WTC11 (cell line): Measurements from ENCODE around the gene KLF1. TPM values are rescaled to one million over a fixed set of nuclear protein-coding genes. Genes with fewer than 3 reads are reported as not detected.

Experiments
- ATAC-seq: fragments of 200-7000 bp; cut with Tn5 transposase; 2 replicates; pipeline ENCODE4 v1.10.0; 2021; ENCODE audit warnings: mild to moderate bottlenecking, moderate library complexity
- CTCF ChIA-PET: fragments of 300-600 bp; sonication (Branson Sonifier 250); formaldehyde crosslinking; loops from one replicate; lab custom pipeline; 2021; ENCODE audit warnings: antibody characterized with exemption; lab: Charles Lee
- POLR2A ChIA-PET: fragments of 350-600 bp; sonication (Branson Sonifier 250); formaldehyde crosslinking; loops from one replicate; lab custom pipeline; 2021; ENCODE audit warnings: antibody characterized with exemption; lab: Charles Lee
- DNase-seq: peaks from one replicate; pipeline ENCODE4 v3.0.0; 2021; ENCODE audit warnings: low spot score
- H3K27ac Mint-ChIP-seq: 2 replicates; pipeline ENCODE4 v1.8.0; 2021; ENCODE audit warnings: mixed read lengths
- H3K27me3 Mint-ChIP-seq: 2 replicates; pipeline ENCODE4 v1.8.0; 2021; ENCODE audit warnings: low read depth, mild to moderate bottlenecking, moderate library complexity, mixed read lengths
- H3K36me3 Mint-ChIP-seq: 2 replicates; pipeline ENCODE4 v1.8.0; 2021; ENCODE audit warnings: mixed read lengths
- H3K4me1 Mint-ChIP-seq: 2 replicates; pipeline ENCODE4 v1.8.0; 2022; ENCODE audit warnings: mixed read lengths
- H3K4me3 Mint-ChIP-seq: 2 replicates; pipeline ENCODE4 v1.8.0; 2021; ENCODE audit warnings: mild to moderate bottlenecking, moderate library complexity, mixed read lengths
- H3K9me3 Mint-ChIP-seq: 2 replicates; pipeline ENCODE4 v1.8.0; 2021; ENCODE audit warnings: mixed read lengths
- ATF3 ChIP-seq: sonication (generic); formaldehyde crosslinking; conservative IDR thresholded peaks from 2 replicates; pipeline ENCODE4 v1.8.1; 2022; ENCODE audit warnings: mild to moderate bottlenecking, missing genetic modification reagents
- ATF6 ChIP-seq: sonication (generic); formaldehyde crosslinking; IDR thresholded peaks from 2 replicates; pipeline ENCODE4 v1.8.1; 2023; ENCODE audit warnings: mild to moderate bottlenecking, missing genetic modification reagents
- CREB1 ChIP-seq: sonication (generic); formaldehyde crosslinking; IDR thresholded peaks from 2 replicates; pipeline ENCODE4 v1.8.0; 2023; ENCODE audit warnings: mild to moderate bottlenecking, missing genetic modification reagents
- FOXJ3 ChIP-seq: sonication (generic); formaldehyde crosslinking; IDR thresholded peaks from 2 replicates; pipeline ENCODE4 v1.9.0; 2021; ENCODE audit warnings: missing genetic modification reagents, mild to moderate bottlenecking, borderline replicate concordance
- IRF2 ChIP-seq: sonication (generic); formaldehyde crosslinking; IDR thresholded peaks from 2 replicates; pipeline ENCODE4 v1.8.0; 2022; ENCODE audit warnings: low read depth, missing genetic modification reagents, borderline replicate concordance
- JAZF1 ChIP-seq: fragments of 250-450 bp; sonication (Bioruptor Pico); IDR thresholded peaks from 2 replicates; pipeline ENCODE4 v1.9.0; 2021; ENCODE audit warnings: moderate library complexity, mild to moderate bottlenecking, inconsistent platforms
- MXD4 ChIP-seq: fragments of 250-450 bp; sonication (Bioruptor Pico); IDR thresholded peaks from 2 replicates; pipeline ENCODE4 v1.8.0; 2021; ENCODE audit warnings: mild to moderate bottlenecking, moderate library complexity, borderline replicate concordance
- NFE2L1 ChIP-seq: sonication (generic); formaldehyde crosslinking; IDR thresholded peaks from 2 replicates; pipeline ENCODE4 v1.8.1; 2023; ENCODE audit warnings: missing genetic modification reagents
- RELA ChIP-seq: sonication (generic); formaldehyde crosslinking; IDR thresholded peaks from 2 replicates; pipeline ENCODE4 v1.8.1; 2022; ENCODE audit warnings: missing genetic modification reagents, mild to moderate bottlenecking, borderline replicate concordance
- SMAD4 ChIP-seq: sonication (generic); formaldehyde crosslinking; IDR thresholded peaks from 2 replicates; pipeline ENCODE4 v1.8.0; 2022; ENCODE audit warnings: mild to moderate bottlenecking, missing genetic modification reagents
- TCF7 ChIP-seq: sonication (generic); formaldehyde crosslinking; IDR thresholded peaks from 2 replicates; pipeline ENCODE4 v1.8.0; 2022; ENCODE audit warnings: mild to moderate bottlenecking, low read depth, missing genetic modification reagents, moderate library complexity
- TEAD1 ChIP-seq: sonication (generic); formaldehyde crosslinking; IDR thresholded peaks from 2 replicates; pipeline ENCODE4 v1.8.0; 2022; ENCODE audit warnings: mild to moderate bottlenecking, missing genetic modification reagents
- ZBTB21 ChIP-seq: sonication (generic); formaldehyde crosslinking; IDR thresholded peaks from 2 replicates; pipeline ENCODE4 v1.8.1; 2023; ENCODE audit warnings: mild to moderate bottlenecking, missing genetic modification reagents, borderline replicate concordance
- ZMAT4 ChIP-seq: fragments of 250-450 bp; sonication (Bioruptor Pico); IDR thresholded peaks from 2 replicates; pipeline ENCODE4 v1.9.0; 2021; ENCODE audit warnings: mild to moderate bottlenecking
- ZNF281 ChIP-seq: sonication (generic); formaldehyde crosslinking; IDR thresholded peaks from 2 replicates; pipeline ENCODE4 v1.8.0; 2023; ENCODE audit warnings: mild to moderate bottlenecking, missing genetic modification reagents
- ZNF532 ChIP-seq: fragments of 250-450 bp; sonication (Bioruptor Pico); IDR thresholded peaks from 2 replicates; pipeline ENCODE4 v1.9.0; 2021; ENCODE audit warnings: mild to moderate bottlenecking, borderline replicate concordance
- total RNA-seq: library from RNA; stranded (reverse); gene quantifications from 3 replicates; pipeline ENCODE4 v1.2.3, GENCODE V29; 2021
- TF ChIP-seq, protein P1 (sequence below): sonication (generic); formaldehyde crosslinking; conservative IDR thresholded peaks from 2 replicates; pipeline ENCODE4 v1.8.1; 2023; ENCODE audit warnings: mild to moderate bottlenecking, low read depth, missing genetic modification reagents, moderate library complexity
- TF ChIP-seq, protein P2 (sequence below): sonication (generic); formaldehyde crosslinking; IDR thresholded peaks from 2 replicates; pipeline ENCODE4 v1.8.0; 2022; ENCODE audit warnings: mild to moderate bottlenecking, missing genetic modification reagents

The KLF1 gene
- total RNA-seq, 1 experiment from 2014 or later: 0.72 TPM

GRCh38 chr19:12843999-12844732, 42.8 kb downstream of the KLF1 start:
- POLR2A ChIA-PET: no interaction called here
- Mint-ChIP-seq H3K9me3 (no peaks in the 10 kb centered on the region), H3K27ac (no peak overlapping the region), H3K4me3 (no peak overlapping the region), H3K27me3 (peaks cover 25% of the 10 kb centered on the region), H3K4me1 (peaks cover 28% of the 10 kb centered on the region), H3K36me3 (peaks cover 12% of the 10 kb centered on the region)
- ATAC-seq (no peak), DNase-seq (no peak)
- CTCF ChIA-PET: interaction anchor here (0.8 to 1.1 kb wide), 2 partner anchors 41 to 83 kb away, joined by 4 to 6 read pairs; no protein-coding TSS in a partner anchor
- no peak for TF ChIP-seq ZNF532 (CRISPR knock-in tag)
- TF ChIP-seq, protein P1, sequence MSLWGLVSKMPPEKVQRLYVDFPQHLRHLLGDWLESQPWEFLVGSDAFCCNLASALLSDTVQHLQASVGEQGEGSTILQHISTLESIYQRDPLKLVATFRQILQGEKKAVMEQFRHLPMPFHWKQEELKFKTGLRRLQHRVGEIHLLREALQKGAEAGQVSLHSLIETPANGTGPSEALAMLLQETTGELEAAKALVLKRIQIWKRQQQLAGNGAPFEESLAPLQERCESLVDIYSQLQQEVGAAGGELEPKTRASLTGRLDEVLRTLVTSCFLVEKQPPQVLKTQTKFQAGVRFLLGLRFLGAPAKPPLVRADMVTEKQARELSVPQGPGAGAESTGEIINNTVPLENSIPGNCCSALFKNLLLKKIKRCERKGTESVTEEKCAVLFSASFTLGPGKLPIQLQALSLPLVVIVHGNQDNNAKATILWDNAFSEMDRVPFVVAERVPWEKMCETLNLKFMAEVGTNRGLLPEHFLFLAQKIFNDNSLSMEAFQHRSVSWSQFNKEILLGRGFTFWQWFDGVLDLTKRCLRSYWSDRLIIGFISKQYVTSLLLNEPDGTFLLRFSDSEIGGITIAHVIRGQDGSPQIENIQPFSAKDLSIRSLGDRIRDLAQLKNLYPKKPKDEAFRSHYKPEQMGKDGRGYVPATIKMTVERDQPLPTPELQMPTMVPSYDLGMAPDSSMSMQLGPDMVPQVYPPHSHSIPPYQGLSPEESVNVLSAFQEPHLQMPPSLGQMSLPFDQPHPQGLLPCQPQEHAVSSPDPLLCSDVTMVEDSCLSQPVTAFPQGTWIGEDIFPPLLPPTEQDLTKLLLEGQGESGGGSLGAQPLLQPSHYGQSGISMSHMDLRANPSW (CRISPR knock-in tag): no peak
- no peak for TF ChIP-seq RELA
- TF ChIP-seq, protein P2, sequence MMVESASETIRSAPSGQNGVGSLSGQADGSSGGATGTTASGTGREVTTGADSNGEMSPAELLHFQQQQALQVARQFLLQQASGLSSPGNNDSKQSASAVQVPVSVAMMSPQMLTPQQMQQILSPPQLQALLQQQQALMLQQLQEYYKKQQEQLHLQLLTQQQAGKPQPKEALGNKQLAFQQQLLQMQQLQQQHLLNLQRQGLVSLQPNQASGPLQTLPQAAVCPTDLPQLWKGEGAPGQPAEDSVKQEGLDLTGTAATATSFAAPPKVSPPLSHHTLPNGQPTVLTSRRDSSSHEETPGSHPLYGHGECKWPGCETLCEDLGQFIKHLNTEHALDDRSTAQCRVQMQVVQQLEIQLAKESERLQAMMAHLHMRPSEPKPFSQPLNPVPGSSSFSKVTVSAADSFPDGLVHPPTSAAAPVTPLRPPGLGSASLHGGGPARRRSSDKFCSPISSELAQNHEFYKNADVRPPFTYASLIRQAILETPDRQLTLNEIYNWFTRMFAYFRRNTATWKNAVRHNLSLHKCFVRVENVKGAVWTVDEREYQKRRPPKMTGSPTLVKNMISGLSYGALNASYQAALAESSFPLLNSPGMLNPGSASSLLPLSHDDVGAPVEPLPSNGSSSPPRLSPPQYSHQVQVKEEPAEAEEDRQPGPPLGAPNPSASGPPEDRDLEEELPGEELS: no peak
- no peak for TF ChIP-seq SMAD4 (CRISPR knock-in tag)
- no peak for TF ChIP-seq ZNF281 (CRISPR knock-in tag)
- no peak for TF ChIP-seq ZBTB21 (CRISPR knock-in tag)
- no peak for TF ChIP-seq ATF3 (CRISPR knock-in tag)
- TF ChIP-seq NFE2L1: no peak
- no peak for TF ChIP-seq CREB1 (CRISPR knock-in tag)
- TF ChIP-seq IRF2 (CRISPR knock-in tag): no peak
- no peak for TF ChIP-seq JAZF1
- no peak for TF ChIP-seq MXD4 (CRISPR knock-in tag)
- no peak for TF ChIP-seq FOXJ3 (CRISPR knock-in tag)
- no peak for TF ChIP-seq ZMAT4
- TF ChIP-seq ATF6 (CRISPR knock-in tag): no peak
- TF ChIP-seq TCF7 (CRISPR knock-in tag): no peak
- no peak for TF ChIP-seq TEAD1 (CRISPR knock-in tag)
